Gastroesophageal sphincter (tissue), 4 donors: Measurements from ENCODE around the gene AGPAT1. TPM values are rescaled to one million over a fixed set of nuclear protein-coding genes. Genes with fewer than 3 reads are reported as not detected.
A peak's percentile ranks its signal among the peaks of the same experiment; 100 is the strongest.

Experiments used
- ATAC-seq: fragments of 150-250 bp; one replicate; pipeline ENCODE4 v1.9.1; 2016; ENCODE audit warnings: mild to moderate bottlenecking, moderate library complexity
- H3K27ac ChIP-seq, 4 donors: fragments of 200-600 bp; sonication (generic) in 3 of 4; 1 replicate in 3 of 4; 2 replicates in 1 of 4; pipeline ENCODE4 v1.5.1; 2016 to 2019
- H3K27me3 ChIP-seq: fragments of 200-600 bp; sonication (generic); one replicate; pipeline ENCODE4 v1.5.1; 2019
- H3K36me3 ChIP-seq, 2 donors: fragments of 200-600 bp; sonication (generic); one replicate each; pipeline ENCODE4 v1.5.1; 2019; ENCODE audit warnings: control low read depth in 1 of 2
- H3K4me1 ChIP-seq, 3 donors: fragments of 200-600 bp; sonication (generic); 1 replicate in 2 of 3; 2 replicates in 1 of 3; pipeline ENCODE4 v1.5.1; 2016 to 2019; ENCODE audit warnings: control low read depth in 2 of 3
- H3K4me3 ChIP-seq, 2 donors: fragments of 200-600 bp; sonication (generic); one replicate each; pipeline ENCODE4 v1.5.1; 2019; ENCODE audit warnings: mild to moderate bottlenecking in 1 of 2, moderate library complexity in 1 of 2
- H3K9me3 ChIP-seq, 3 donors: fragments of 200-600 bp; sonication (generic); one replicate each; pipeline ENCODE4 v1.5.1; 2017 to 2019; ENCODE audit warnings: control low read depth in 2 of 3
- CTCF ChIP-seq, 4 experiments: fragments of 200-600 bp in 2 of 4; fragments of 450-650 bp in 2 of 4; sonication (generic) in 1 of 4; IDR thresholded peaks; one replicate each; pipeline ENCODE4 v1.5.1; 2017 to 2019; ENCODE audit warnings: antibody characterized with exemption in 4 of 4, mild to moderate bottlenecking in 2 of 4, moderate library complexity in 2 of 4
- EP300 ChIP-seq: sonication (generic); formaldehyde crosslinking; IDR thresholded peaks from one replicate; pipeline ENCODE4 v1.6.1; 2017; ENCODE audit warnings: antibody characterized with exemption, mild to moderate bottlenecking
- POLR2A ChIP-seq, 2 donors: fragments of 450-650 bp; IDR thresholded peaks; one replicate each; pipeline ENCODE4 v1.6.1; 2017; ENCODE audit warnings: antibody characterized with exemption in 2 of 2, mild to moderate bottlenecking in 2 of 2, moderate library complexity in 1 of 2
- POLR2AphosphoS5 ChIP-seq: sonication (generic); formaldehyde crosslinking; IDR thresholded peaks from one replicate; pipeline ENCODE4 v1.6.1; 2017; ENCODE audit warnings: antibody characterized with exemption
- WGBS, 2 donors: methylation state at CpG; one replicate each; pipeline ENCODE4 v1.1.5; 2018; ENCODE audit warnings: low coverage in 1 of 2; 5-methylcytosine and 5-hydroxymethylcytosine counted together
- small RNA-seq, 4 donors: library from RNA; depleted of rRNA; stranded (forward); fragments of <200 nt; gene quantifications; one replicate each; pipeline ENCODE3, GENCODE V24; 2016
- total RNA-seq, 4 donors: library from RNA; depleted of rRNA; stranded (reverse); fragments of >200 nt; gene quantifications; one replicate each; pipeline ENCODE4 v1.1.0, GENCODE V29; 2016

AGPAT1 gene
- total RNA-seq, 4 donors from 2014 or later = 45.6 to 70.5 (median 54.6) TPM

GRCh38 chr6:32123681-32124080 lies 52.2 kb downstream of the AGPAT1 start:
- Histone ChIP-seq H3K9me3 (no peaks in the 10 kb centered on the region), H3K4me1 (peaks cover 0 to 47% (median 21%) of the 10 kb centered on the region in 3 donors), H3K4me3 (no peak overlapping the region), H3K27ac (no peak overlapping the region), H3K36me3 (peaks cover 0 to 80% of the 10 kb centered on the region in 2 donors), H3K27me3 (no peaks in the 10 kb centered on the region)
- WGBS, 2 donors = 72% methylated on average over 4 of the region's 4 CpGs; no CpG with 5 or more reads in 1 of the 2 donors
- TF ChIP-seq EP300 (no peak), POLR2AphosphoS5 (no peak), POLR2A (IDR thresholded peaks at IDR 0.05) (no peak), CTCF (IDR thresholded peaks at IDR 0.05) (no peak)
- ATAC-seq = no peak

- Histone ChIP-seq H3K4me1 (peaks cover 0 to 28% (median 6%) of the 10 kb centered on the region in 3 donors), H3K27ac (no peak overlapping the region), H3K36me3 (peaks cover 0 to 97% of the 10 kb centered on the region in 2 donors), H3K4me3 (no peak overlapping the region), H3K27me3 (no peaks in the 10 kb centered on the region), H3K9me3 (no peaks in the 10 kb centered on the region)
- no peak for ATAC-seq
- TF ChIP-seq EP300 = no peak
- TF ChIP-seq POLR2A (IDR thresholded peaks at IDR 0.05) = no peak
- TF ChIP-seq CTCF (IDR thresholded peaks at IDR 0.05) = no peak
- TF ChIP-seq POLR2AphosphoS5 = no peak
- 80% methylated on average over 1 of the region's 12 CpGs; no CpG with 5 or more reads in 1 of the 2 donors for WGBS, 2 donors
These were observed 55.3 kb downstream of the AGPAT1 start for GRCh38 chr6:32120573-32121059.

- no peak for TF ChIP-seq POLR2AphosphoS5
- TF ChIP-seq CTCF (IDR thresholded peaks at IDR 0.05) = peak in 3 of 4 experiments; percentile 92 to 95 (median 92)
- peaks cover 0 to 32% (median 10%) of the 10 kb centered on the region in 3 donors for H3K4me1 ChIP-seq
- no peak overlapping the region for H3K4me3 ChIP-seq
- peak; percentile 73 for ATAC-seq
- H3K9me3 ChIP-seq = no peaks in the 10 kb centered on the region
- no peaks in the 10 kb centered on the region for H3K27me3 ChIP-seq
- 21 to 40% methylated on average over 3 to 11 of the region's 17 CpGs for WGBS, 2 donors
- H3K27ac ChIP-seq = peak overlapping the region in 3 of 4 donors; percentile 62 to 86 (median 73)
- H3K36me3 ChIP-seq = peaks cover 0 to 91% of the 10 kb centered on the region in 2 donors
These were observed 56.9 kb downstream of the AGPAT1 start for GRCh38 chr6:32118782-32119628.

Small RNA genes lying within 50 kb of the gene (small RNA-seq; reads per million reads assigned to genes)
- gene AL662884.1 (0 reads per million in 4 donors), gene MIR6833 (0 reads per million in 4 donors)

Other genes starting within 250 kb of the AGPAT1 start
- 10 to 100 TPM in 3 of 4 donors, 1 to 10 TPM in 1; 3.3 to 33.4 (median 14.4) TPM for gene C2, start 248.4 kb downstream of the AGPAT1 start, total RNA-seq
- gene CFB, start 230.0 kb downstream of the AGPAT1 start, total RNA-seq = 10 to 100 TPM in 3 of 4 donors, 1 to 10 TPM in 1; 8.1 to 42.6 (median 23.1) TPM
- 10 to 100 TPM; 64.1 to 89.7 (median 70.4) TPM for gene NELFE, start 217.1 kb downstream of the AGPAT1 start, total RNA-seq
- 10 to 100 TPM; 18.8 to 52.5 (median 25.8) TPM for gene SKIC2, start 216.9 kb downstream of the AGPAT1 start, total RNA-seq
- 10 to 100 TPM; 12.3 to 17.4 (median 14.6) TPM for gene DXO, start 203.9 kb downstream of the AGPAT1 start, total RNA-seq
- 100 to 1,000 TPM in 1 of 4 donors, 10 to 100 TPM in 3; 50.4 to 111 (median 81.5) TPM for gene C4A, start 194.0 kb downstream of the AGPAT1 start, total RNA-seq
- gene C4B, start 161.3 kb downstream of the AGPAT1 start, total RNA-seq = 100 to 1,000 TPM in 1 of 4 donors, 10 to 100 TPM in 3; 45.6 to 259 (median 82.1) TPM
- gene CYP21A2, start 137.7 kb downstream of the AGPAT1 start, total RNA-seq = 1 to 10 TPM in 1 of 4 donors, under 1 TPM in 2, not detected in 1; 0.47 to 1.7 (median 0.81) TPM
- gene TNXB, start 66.7 kb downstream of the AGPAT1 start, total RNA-seq = 100 to 1,000 TPM; 148 to 394 (median 190) TPM
- 10 to 100 TPM; 13.3 to 26.9 (median 25.2) TPM for gene ATF6B, start 47.8 kb downstream of the AGPAT1 start, total RNA-seq
- 1 to 10 TPM; 2.3 to 4.2 (median 3.7) TPM for gene FKBPL, start 45.8 kb downstream of the AGPAT1 start, total RNA-seq
- 1 to 10 TPM; 1.2 to 4.8 (median 3.1) TPM for gene PRRT1, start 24.1 kb downstream of the AGPAT1 start, total RNA-seq
- gene PPT2, start 21.9 kb downstream of the AGPAT1 start, total RNA-seq = 100 to 1,000 TPM in 1 of 4 donors, 10 to 100 TPM in 3; 16.0 to 120 (median 25.5) TPM
- 10 to 100 TPM in 2 of 4 donors, 1 to 10 TPM in 2; 5.0 to 15.1 (median 10.1) TPM for gene EGFL8, start 11.5 kb downstream of the AGPAT1 start, total RNA-seq
- gene RNF5, start 2.3 kb upstream of the AGPAT1 start, total RNA-seq = 100 to 1,000 TPM in 1 of 4 donors, 10 to 100 TPM in 3; 78.8 to 101 (median 88.0) TPM
- gene AGER, start 8.2 kb upstream of the AGPAT1 start, total RNA-seq = 1 to 10 TPM; 1.4 to 2.3 (median 1.6) TPM
- gene PBX2, start 14.1 kb upstream of the AGPAT1 start, total RNA-seq = 10 to 100 TPM; 42.9 to 70.1 (median 61.0) TPM
- 10 to 100 TPM in 2 of 4 donors, 1 to 10 TPM in 1, under 1 TPM in 1; 0.93 to 16.3 (median 9.0) TPM for gene GPSM3, start 16.6 kb upstream of the AGPAT1 start, total RNA-seq
- gene NOTCH4, start 48.0 kb upstream of the AGPAT1 start, total RNA-seq = 10 to 100 TPM; 10.9 to 26.0 (median 13.2) TPM
- not detected for gene TSBP1, start 195.8 kb upstream of the AGPAT1 start, total RNA-seq
- gene BTNL2, start 231.1 kb upstream of the AGPAT1 start, total RNA-seq = not detected